Transverse colon (tissue), 4 donors: ENCODE data around the gene PXDC1.

Source experiments
- EP300 ChIP-seq: sonication (generic); formaldehyde crosslinking; IDR thresholded peaks from one replicate; pipeline ENCODE4 v1.6.1; 2017; ENCODE audit warnings: antibody characterized with exemption, low read depth
- POLR2AphosphoS5 ChIP-seq, 3 donors: sonication (generic); formaldehyde crosslinking; IDR thresholded peaks; one replicate each; pipeline ENCODE4 v1.6.1; 2016; ENCODE audit warnings: antibody characterized with exemption in 3 of 3
- TF ChIP-seq, protein P1 (sequence below), 5 experiments: fragments of 200-600 bp in 3 of 5; fragments of 450-650 bp in 2 of 5; sonication (generic) in 3 of 5; IDR thresholded peaks; 1 replicate in 2 of 5; 2 replicates in 3 of 5; pipeline ENCODE4 v1.5.1; 2016 to 2017; ENCODE audit warnings: antibody characterized with exemption in 5 of 5, inconsistent platforms in 3 of 5, mild to moderate bottlenecking in 2 of 5, moderate library complexity in 1 of 5

DNA sequence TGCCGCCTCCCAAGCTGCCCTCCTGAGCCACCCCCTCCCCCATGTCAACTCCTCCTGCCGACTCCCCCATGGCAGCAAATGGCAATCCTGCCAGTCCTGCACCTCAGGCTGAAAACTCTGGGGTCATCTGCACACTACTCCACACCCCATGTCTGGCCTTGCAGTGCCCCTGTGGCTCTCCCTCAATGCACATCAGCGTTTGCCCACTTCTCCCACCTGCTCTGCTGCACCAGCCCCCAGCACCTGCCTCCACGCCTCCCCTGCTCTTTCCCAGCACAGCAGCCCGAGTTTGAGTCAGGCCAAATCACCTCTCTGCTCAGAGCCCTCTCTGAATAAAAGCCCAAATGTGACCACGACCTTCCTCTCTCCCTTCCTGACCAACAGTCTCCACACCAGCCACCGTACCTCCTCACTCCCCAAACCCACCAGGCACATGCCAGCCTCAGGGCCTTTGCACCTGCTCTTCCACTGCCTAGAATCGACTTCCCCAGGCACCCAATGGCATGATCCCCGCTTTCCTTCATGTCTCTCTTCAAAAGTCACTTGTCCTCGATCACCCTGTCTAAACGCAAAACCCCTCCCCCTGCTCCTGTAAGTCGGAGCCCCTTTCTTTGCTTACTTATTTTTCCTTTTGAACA is 4.3 kb downstream of the PXDC1 start:
- no peak for TF ChIP-seq POLR2AphosphoS5 (IDR thresholded peaks at IDR 0.05)
- TF ChIP-seq, protein P1, sequence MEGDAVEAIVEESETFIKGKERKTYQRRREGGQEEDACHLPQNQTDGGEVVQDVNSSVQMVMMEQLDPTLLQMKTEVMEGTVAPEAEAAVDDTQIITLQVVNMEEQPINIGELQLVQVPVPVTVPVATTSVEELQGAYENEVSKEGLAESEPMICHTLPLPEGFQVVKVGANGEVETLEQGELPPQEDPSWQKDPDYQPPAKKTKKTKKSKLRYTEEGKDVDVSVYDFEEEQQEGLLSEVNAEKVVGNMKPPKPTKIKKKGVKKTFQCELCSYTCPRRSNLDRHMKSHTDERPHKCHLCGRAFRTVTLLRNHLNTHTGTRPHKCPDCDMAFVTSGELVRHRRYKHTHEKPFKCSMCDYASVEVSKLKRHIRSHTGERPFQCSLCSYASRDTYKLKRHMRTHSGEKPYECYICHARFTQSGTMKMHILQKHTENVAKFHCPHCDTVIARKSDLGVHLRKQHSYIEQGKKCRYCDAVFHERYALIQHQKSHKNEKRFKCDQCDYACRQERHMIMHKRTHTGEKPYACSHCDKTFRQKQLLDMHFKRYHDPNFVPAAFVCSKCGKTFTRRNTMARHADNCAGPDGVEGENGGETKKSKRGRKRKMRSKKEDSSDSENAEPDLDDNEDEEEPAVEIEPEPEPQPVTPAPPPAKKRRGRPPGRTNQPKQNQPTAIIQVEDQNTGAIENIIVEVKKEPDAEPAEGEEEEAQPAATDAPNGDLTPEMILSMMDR (IDR thresholded peaks at IDR 0.05), result no peak
- no peak for TF ChIP-seq EP300
